T1000 (cell line): ENCODE results near the gene MFRP.

Source experiments
- DNase-seq: peaks from one replicate; lab custom pipeline; 2025; ENCODE audit warnings: mixed read lengths; lab: John Stamatoyannopoulos, UW

MFRP gene

GRCh38 chr11:119373059-119373920 lies 26.8 kb upstream of the MFRP start:
- no peak for DNase-seq

DNA sequence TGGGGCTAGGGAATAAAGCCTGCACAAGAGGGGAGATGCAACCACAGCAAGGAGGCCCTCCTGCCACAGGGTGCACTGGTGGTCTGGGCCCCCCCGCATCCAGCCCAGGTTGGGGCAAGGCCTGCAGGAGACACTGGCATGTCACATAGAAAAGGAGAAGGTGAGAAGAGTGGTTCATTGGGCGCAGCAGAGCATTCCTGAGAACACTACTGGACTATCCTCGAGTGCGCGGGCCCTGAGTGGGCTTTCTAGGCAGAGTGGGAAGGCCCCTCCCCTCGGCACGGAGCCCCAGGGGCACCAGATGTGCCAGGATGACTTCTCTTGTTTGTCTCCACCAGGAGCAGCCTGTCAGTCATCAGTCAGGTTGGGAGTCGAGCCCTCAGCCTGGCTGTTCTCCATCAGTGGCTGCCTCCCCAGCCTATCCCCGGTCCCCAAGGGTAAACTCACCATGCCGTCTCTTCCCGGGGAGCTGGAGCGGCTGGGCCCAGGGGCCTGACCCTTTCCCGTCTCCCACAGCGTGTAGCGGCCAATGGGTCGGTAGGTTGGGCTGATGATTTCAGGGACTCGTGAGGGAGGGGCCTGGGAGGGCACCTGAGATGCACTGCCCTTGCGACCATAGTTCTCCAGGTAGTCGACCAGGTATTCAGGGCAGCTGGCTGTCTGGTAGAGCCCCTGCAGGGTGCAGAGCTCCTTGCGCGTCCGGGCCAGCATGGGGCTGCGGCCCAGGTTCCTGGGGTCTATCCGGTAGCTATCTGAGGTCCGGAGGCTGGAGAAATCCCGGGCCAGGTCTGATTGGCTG lies 26.0 kb upstream of the MFRP start:
- no peak for DNase-seq

GRCh38 chr11:119371778-119372182 lies 25.3 kb upstream of the MFRP start:
- DNase-seq, result no peak

DNA sequence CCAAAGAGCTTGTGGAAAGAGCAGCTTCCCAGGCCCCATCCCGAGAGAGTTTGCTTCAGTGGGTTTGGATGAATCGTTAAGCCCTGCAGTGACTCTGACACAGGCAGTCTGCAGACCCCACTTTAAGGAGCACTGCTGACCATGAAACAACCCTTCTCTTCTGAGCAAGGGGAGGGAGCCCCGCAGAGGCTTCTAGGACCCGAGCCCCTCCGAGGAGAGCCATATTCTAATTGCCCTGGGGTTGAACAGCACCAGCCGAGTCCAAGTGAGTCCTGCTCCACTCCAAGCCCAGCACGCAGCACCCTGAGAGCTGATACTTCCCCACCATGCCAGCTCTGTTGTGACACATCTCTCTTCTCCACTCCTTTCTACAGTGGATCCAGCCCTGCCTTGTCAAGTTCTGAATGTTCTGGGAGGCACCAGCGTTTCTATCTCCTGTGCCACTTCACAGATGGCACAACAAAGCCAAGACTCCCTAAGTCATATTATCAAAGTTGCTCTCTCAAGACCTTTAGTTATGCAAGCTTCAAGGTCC lies 24.6 kb upstream of the MFRP start:
- DNase-seq, result no peak

- no peak for DNase-seq
These were observed 24.1 kb upstream of the MFRP start for GRCh38 chr11:119370486-119371046.

DNA sequence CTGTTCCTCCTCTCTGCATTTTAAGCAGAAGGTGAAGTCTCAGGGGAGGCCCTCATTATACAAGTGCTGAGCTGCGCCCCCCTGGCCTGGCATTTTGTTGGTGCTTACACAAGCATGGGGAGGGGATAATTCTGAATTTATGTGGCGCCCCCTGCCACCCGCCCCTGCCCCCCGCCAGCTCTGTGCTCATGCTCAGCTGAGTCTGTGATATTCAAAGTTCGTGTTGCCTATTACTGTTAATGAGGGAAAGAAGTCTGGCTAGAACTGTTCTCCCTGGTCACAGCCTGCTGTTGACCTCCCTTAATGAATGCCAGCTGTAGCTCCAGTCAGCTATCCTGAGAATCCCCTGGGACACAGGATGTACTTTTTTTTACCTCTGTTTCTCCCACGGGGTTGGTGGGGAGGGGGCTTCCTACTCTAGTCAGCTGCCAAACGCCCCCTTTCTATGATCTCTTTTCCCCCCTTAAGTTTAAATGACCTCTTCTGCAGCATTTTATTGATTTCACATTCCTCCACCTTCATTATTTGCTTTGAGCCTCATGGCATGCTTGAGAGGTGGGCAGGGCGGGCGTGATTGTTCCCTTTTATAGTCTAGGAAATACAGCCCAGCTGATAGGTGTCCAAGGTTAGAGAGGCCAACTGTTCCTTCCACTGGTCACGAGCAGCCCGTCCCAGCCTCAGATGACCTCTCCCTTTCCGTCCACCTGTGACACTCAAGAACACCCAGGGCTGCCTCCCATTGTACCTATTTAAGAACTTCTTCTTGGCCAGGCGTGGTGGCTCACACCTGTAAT lies 22.8 kb upstream of the MFRP start:
- DNase-seq, result no peak

DNA sequence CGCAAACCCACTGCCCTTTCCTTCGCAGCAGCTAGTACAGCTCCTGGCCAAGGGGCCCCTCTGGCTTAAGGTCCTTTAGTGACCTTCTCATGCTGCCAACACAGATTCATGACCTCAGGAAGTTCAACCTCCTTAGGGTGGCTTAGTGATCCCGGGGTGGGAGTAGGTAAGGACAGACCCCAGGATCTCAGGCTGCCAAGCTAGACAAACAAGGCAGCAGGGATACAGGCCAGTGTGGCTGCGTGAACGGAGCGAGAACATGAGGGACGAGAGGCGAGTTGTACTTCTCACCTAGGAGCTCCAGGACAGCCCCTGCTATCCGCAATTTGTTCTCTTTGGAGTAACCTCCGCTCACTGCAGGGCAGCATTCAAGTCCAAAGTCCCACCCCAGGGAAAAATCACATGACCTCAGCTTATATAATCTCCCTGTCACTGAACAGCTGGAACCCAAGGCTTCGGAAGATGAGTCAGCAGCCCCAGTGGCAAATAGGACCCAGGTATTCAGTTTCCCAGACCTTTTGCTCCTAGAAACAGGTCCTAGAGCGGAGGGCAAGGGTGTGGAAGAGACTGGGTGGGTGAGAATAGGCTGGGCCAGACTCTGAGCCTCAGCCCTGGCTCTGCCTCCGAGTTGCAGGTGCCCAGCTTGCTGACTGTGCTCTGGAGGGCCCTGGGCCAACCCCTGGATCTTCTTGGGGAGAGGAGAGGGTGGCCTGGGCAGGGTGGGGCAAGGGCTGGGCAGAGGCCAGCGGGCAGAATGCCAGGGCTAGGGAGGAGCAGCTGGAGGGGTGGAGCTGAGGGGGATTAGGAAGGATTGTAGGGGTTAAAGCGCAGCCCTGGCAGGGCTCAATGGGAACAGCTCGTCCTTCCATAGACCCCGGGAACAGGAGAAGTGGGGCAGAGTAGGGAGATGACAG lies 21.9 kb upstream of the MFRP start:
- no peak for DNase-seq

DNA sequence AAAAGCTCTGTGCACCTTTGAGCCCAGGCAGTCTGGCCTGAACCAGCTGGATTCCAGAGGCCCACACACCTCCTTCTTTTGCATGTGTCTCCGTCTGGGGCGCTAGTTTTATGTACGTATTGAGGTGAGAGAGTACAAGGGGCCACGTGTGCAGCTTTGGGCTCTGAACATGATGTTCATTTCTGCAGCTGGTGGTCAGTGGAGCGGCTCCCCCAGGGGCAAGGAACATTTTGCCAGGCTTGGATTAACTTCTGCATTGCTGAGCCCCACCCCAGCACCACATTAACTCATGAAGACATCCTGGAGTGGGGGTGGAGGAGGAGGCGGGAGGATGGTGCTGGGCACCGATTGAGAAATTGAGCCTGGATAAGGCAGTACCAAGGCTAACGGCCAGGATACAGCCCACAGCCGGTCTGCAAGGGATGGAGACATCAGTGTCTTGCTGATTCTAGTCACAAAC lies 21.2 kb upstream of the MFRP start:
- DNase-seq, result no peak

DNA sequence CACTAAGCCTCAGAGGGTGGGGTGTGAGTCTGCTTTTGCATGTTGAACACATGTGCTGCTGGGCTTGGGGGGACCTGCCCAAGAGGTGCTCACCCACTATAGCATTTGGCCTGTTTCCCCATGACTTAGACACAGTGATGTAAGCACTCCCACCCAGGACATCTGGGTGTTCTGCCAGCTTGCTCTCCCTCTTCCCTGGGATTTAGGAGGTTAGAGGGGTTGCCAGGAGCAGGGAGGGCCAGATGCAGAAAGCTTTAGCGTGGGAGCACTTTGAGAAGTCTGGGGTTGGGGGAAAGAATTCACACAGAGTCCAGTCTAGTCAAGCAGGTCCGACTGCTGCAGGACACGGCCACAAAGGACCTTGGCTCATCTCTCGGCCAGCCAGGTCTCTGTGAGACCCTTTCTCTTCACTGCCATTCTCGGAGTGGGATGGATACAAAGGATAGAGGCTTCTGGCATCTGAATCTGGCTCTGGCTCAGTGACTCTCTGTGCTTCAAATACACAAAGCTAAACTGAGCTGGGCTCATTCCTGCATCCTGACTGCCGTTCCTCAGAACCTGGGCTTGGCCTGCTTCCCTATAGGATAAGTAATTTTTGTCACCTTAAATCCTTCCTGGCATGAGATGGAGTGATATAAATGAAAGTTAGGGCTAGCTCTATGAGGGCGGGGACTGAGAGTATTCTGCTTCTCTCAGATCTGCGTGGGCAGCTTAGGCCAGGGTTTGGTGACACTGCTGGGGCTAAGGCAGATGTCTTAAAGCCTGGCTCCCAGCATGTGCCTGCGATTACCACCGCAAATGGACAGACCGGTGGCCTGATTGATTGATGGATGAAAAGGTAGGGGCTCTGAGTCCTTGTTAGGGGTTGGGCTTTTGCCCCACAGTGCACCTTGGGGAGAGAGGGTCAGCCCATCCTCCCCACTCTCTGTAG lies 20.4 kb upstream of the MFRP start:
- DNase-seq, result no peak

DNA sequence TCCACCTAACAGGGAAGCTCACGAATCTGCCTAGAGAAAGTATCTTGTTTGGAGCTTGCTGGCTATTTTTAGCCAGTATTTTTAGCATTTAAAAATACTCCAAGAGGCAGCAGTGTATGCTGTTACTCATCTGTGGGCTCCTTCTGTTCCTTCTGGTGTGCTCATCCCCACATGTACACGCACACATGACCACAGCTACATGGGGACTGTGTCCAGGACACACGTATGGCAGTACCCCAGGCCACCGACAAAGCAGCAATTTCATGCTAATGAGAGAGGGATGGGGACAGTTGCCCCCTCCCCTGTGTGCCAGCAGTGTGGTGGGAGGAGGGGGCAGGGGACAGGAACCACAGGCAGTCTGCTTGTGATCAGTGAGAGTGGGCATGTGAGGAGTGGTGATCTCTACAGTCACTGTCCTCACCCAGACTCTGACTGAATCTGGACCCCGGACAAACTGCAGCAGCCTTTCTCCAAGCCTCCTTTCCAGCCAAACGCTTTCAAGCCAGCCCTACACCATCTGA lies 18.6 kb upstream of the MFRP start:
- no peak for DNase-seq

DNA sequence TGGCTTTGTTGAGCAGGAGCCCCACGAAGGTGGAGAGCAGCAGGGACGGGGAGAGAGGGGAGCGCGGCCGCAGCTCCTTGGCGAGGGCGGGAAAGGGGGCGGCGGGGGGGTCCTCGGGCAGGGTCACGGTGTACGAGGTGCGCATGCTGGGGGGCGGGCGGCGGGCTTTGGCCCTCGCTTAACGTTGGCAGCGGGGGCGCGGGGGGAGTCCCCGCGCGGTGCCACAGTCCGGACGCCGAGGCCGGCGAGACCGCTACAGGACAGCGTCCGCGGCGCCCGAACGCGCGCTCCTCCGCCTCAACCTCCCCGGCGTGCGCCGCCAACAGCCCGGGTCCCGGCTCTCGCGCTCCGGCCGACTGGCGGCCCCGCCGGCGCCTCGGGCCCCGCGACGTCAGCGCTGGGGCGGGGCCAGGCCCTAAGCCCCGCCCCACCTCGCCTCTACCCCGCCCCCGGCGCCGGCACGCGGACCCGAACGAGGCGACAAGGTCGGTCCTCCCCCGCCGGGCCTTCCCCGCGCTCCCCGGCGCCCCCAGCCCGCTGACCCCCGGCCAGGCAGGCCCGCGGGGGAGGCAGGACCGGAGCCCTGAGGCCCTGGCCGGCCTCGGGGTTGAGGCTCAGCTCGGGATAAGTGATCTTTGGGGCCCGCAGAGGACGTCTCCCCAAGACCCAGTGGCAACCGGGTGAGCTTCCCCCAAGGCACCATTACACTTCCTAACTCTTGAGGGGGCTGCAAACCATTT lies 17.5 kb upstream of the MFRP start:
- DNase-seq, result peak; percentile 16

DNA sequence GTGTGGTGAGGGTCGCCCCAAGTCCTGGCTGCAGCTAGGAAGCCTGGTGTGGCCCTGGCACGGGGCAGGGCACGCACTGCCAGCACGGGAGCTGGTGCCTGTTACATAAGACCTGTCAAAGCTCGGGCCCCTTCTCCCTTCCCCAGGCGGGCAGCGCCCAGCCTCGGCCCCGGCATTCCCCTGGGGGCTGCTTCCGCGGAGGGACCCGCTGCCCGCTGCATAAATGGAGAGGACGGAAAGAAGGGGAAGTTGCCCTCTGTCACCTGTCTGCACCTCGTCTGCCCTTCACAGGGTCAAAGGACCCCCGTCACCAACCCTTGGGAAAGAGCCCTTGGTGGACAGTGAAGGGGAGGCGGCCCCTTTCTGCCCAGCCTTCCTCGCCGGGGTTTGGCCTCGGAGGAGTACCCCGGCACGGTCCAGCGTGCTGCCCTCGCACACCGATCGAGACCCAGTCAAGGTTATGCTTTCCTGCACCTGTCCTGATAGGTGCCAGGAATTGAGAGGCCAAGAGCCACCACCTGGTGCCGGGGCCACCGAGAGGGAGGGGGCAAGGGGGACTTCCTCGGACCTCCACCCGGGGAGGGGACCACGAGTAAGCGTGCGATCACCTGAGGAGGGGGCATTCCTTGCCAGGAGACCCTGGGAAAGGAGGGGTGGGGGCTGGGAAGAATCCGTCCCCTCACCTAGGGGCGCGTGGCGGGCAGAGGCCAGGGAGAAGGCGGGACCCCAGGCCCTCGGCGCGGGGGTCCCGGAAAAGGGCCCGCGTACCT lies 16.8 kb upstream of the MFRP start:
- no peak for DNase-seq

GRCh38 chr11:119362741-119363080 lies 16.2 kb upstream of the MFRP start:
- DNase-seq, result no peak

GRCh38 chr11:119361941-119362725 lies 15.6 kb upstream of the MFRP start:
- DNase-seq, result no peak

GRCh38 chr11:119361056-119361787 lies 14.7 kb upstream of the MFRP start:
- peak; percentile 55 for DNase-seq
